ENCODE measurements around the gene TEP1.
"Not testable (repeated sequence)": the region's sequence is repeated elsewhere in the genome, so short reads cannot be mapped to it uniquely, and the experiment has no call there.

The TEP1 gene

GRCh38 chr14:20380681-20381080 is 32.6 kb downstream of the TEP1 start:
- DNase-seq (ENCODE audit: low read depth): no peak
- H3K4me3 ChIP-seq (ENCODE audit: low read depth, low read length): no peak overlapping the region
- TF ChIP-seq, protein P1, sequence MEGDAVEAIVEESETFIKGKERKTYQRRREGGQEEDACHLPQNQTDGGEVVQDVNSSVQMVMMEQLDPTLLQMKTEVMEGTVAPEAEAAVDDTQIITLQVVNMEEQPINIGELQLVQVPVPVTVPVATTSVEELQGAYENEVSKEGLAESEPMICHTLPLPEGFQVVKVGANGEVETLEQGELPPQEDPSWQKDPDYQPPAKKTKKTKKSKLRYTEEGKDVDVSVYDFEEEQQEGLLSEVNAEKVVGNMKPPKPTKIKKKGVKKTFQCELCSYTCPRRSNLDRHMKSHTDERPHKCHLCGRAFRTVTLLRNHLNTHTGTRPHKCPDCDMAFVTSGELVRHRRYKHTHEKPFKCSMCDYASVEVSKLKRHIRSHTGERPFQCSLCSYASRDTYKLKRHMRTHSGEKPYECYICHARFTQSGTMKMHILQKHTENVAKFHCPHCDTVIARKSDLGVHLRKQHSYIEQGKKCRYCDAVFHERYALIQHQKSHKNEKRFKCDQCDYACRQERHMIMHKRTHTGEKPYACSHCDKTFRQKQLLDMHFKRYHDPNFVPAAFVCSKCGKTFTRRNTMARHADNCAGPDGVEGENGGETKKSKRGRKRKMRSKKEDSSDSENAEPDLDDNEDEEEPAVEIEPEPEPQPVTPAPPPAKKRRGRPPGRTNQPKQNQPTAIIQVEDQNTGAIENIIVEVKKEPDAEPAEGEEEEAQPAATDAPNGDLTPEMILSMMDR (IDR thresholded peaks at IDR 0.05; ENCODE audit: low read depth, low read length, missing control alignments): no peak

GRCh38 chr14:20379743-20380142 is 33.6 kb downstream of the TEP1 start:
- DNase-seq (ENCODE audit: low read depth): no peak
- no peak overlapping the region for H3K4me3 ChIP-seq (ENCODE audit: low read depth, low read length)
- TF ChIP-seq, protein P1 (IDR thresholded peaks at IDR 0.05; ENCODE audit: low read depth, low read length, missing control alignments): no peak

GRCh38 chr14:20377171-20377570 is 36.1 kb downstream of the TEP1 start:
- no peak for DNase-seq (ENCODE audit: low read depth)
- TF ChIP-seq, protein P1 (IDR thresholded peaks at IDR 0.05; ENCODE audit: low read depth, low read length, missing control alignments): no peak

DNA sequence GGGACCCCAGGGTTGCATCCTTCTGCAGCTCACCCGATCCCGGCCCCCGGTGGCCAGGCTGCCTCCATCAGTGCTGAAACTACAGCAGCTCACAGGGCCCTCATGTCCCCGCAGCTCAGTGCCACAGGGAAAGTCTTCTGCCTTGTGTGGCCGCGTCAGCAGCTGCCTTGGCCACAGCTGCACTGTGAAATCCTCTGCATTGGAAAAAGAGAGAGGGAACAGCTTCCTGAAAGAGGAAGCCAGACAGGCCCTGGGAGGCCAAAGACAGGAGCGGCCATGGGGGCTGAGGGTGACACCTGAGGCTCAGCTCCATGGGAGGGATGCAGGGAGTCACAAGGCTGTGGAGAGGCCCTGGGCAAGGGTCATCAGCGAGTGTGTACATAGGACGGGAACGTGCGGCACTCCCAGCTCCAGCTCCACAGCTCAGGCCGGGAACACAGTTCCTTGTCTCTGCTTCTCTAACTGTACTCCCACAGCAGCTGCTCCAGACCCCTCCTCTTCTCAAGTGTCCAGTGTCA is 37.2 kb downstream of the TEP1 start:
- DNase-seq (ENCODE audit: low read depth): no peak
- TF ChIP-seq, protein P1 (IDR thresholded peaks at IDR 0.05; ENCODE audit: low read depth, low read length, missing control alignments): no peak
- H3K4me3 ChIP-seq (ENCODE audit: low read depth, low read length): no peak overlapping the region

More at GRCh38 chr14:20377171-20377570, 36.1 kb downstream of the TEP1 start:
- no peak overlapping the region for H3K4me3 ChIP-seq (ENCODE audit: low read depth, low read length)

DNA sequence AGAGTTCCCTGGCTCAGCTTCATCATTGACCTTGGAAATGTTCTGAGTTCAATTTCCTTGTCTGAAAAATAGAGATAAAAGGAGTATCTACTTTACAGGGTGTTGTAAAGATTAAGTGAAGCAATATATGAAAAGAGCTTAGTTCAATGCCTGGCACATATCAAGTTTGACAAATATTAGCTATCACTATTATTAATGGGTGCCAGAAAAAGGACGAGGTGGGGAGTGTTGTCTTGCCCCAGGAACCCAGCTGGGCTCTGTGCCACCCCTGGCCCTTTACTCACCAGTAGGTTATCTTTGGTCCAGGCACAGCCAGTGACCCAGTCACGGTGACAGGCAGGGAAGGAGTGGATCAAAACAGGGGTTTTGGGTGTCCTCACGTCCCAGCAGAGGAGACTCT is 37.8 kb downstream of the TEP1 start:
- TF ChIP-seq, protein P1 (IDR thresholded peaks at IDR 0.05; ENCODE audit: low read depth, low read length, missing control alignments): no peak
- DNase-seq (ENCODE audit: low read depth): no peak
- H3K4me3 ChIP-seq (ENCODE audit: low read depth, low read length): no peak overlapping the region

DNA sequence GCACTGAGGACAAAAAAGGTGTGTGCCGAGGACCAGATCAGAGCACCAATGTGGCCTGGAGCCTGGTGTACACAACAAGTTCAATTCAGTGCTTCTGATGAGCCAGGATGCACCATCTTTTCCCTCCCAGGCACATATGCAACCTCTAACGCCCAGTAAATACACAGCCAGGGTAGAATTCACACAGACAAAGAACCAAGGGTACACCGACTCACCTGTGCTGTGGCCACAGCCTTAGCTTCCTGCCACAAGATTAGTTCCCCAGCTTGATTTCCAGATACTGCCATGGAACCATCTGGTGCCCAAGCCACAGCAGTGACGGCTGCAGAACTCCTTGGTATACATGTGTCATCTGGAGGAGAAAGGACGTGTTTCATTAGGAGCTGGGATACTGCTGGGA is 40.5 kb downstream of the TEP1 start:
- TF ChIP-seq, protein P1 (IDR thresholded peaks at IDR 0.05; ENCODE audit: low read depth, low read length, missing control alignments): no peak
- no peak overlapping the region for H3K4me3 ChIP-seq (ENCODE audit: low read depth, low read length)
- DNase-seq (ENCODE audit: low read depth): no peak

GRCh38 chr14:20365928-20366327 is 47.4 kb downstream of the TEP1 start:
- TF ChIP-seq, protein P1 (IDR thresholded peaks at IDR 0.05; ENCODE audit: low read depth, low read length, missing control alignments): no peak
- H3K4me3 ChIP-seq (ENCODE audit: low read depth, low read length): no peak overlapping the region
- DNase-seq (ENCODE audit: low read depth): no peak

DNA sequence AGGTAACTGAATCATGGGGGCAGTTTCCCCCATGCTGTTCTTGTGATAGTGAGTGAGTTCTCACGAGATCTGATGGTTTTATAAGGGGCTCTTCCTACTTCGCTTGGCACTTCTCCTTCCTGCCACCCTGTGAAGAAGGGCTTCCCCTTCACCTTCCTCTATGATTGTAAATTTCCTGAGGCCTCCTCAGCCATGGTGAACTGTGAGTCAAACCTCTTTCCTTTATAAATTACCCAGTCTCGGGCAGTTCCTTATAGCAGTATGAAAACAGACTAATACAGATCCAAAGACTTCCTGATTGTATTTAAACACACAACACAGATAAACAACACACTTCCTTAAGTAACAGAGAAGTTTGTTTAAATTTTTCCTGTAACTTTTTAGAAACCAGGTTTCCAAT is 54.8 kb downstream of the TEP1 start:
- H3K4me3 ChIP-seq (ENCODE audit: low read depth, low read length); DNase-seq (ENCODE audit: low read depth): not testable (repeated sequence)

Measured in GM12864 (cell line).